GM12891 (cell line): ENCODE results near the gene TNFRSF13B.
A peak's percentile ranks its signal among the peaks of the same experiment; 100 is the strongest.

Experiments
- DNase-seq: peaks from one replicate; pipeline ENCODE4 v3.0.0; 2011; ENCODE audit warnings: low spot score; ENCODE audit not compliant: insufficient read length
- FAIRE-seq: peaks from 2 replicates; lab custom pipeline; 2011; peaks lifted over from hg19 to GRCh38; lab: Jason Lieb, UNC
- PAX5 ChIP-seq: IDR thresholded peaks from 2 replicates; pipeline ENCODE4 v1.6.1; 2011; ENCODE audit warnings: low read length, moderate library complexity, mild to moderate bottlenecking; ENCODE audit not compliant: insufficient read depth, severe bottlenecking
- POLR2A ChIP-seq: IDR thresholded peaks from 2 replicates; pipeline ENCODE4 v1.6.1; 2011; ENCODE audit warnings: low read depth, low read length, control low read depth
- POLR2AphosphoS5 ChIP-seq: IDR thresholded peaks from 2 replicates; pipeline ENCODE4 v1.6.1; 2011; ENCODE audit warnings: low read depth, low read length, control low read depth
- POU2F2 ChIP-seq: IDR thresholded peaks from 2 replicates; pipeline ENCODE4 v1.6.1; 2011; ENCODE audit warnings: low read depth, mild to moderate bottlenecking, control low read depth, low read length, moderate library complexity
- SPI1 ChIP-seq: IDR thresholded peaks from 2 replicates; pipeline ENCODE4 v1.6.1; 2011; ENCODE audit warnings: low read depth, low read length, control low read depth
- TAF1 ChIP-seq: IDR thresholded peaks from 2 replicates; pipeline ENCODE4 v1.6.1; 2011; ENCODE audit warnings: low read depth, low read length, control low read depth

Gene TNFRSF13B

GRCh38 chr17:16916557-16916920 lies 55.4 kb downstream of the TNFRSF13B start:
- DNase-seq (no peak), FAIRE-seq (peak; percentile 20)
- TF ChIP-seq POLR2A, result no peak
- TF ChIP-seq SPI1, result no peak
- no peak for TF ChIP-seq POLR2AphosphoS5
- TF ChIP-seq TAF1, result no peak
- TF ChIP-seq POU2F2, result no peak
- no peak for TF ChIP-seq PAX5

DNA sequence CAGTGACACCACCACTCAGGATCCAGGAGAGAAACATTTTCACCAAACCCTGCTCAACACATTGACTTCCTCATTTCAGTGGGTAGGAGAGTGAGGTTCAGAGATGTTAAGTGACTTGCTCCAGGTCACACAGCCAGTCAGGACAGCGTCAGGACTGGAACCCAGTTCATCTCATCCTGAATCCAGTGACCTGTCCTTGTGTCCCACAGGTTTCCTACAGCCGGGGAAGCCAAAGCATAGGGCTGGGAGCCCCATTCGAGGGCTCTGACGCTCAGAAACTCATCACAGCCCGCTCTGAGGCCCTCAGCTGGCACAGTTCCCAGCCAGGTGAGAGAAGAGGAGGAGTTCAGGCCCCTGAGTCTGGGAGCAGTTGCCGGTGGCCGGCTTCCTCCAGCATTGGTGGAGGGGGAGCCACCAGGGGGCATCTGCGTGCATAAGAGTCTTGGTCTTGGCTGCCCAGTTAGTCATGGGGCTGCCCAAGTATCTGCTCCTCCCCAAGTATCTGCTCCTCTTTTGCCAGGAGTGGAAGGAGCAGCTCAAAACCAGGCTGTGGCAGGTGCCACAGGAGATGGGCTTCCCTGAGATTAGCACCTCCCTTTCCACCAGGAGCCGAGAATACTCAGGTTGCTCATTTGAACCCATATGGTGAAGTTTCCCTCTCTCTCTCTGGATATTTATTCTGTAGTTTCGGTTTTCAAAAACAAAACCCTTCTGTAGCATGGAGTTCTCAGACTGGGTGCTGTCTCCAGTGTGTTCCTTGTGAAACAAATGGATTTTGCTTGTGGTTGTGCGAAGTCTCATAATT lies 56.0 kb downstream of the TNFRSF13B start:
- TF ChIP-seq POLR2AphosphoS5 (no peak), POU2F2 (no peak), SPI1 (peak; percentile 70), PAX5 (no peak), POLR2A (no peak)
- DNase-seq, result peak; percentile 56
- peak; percentile 85 for FAIRE-seq

DNA sequence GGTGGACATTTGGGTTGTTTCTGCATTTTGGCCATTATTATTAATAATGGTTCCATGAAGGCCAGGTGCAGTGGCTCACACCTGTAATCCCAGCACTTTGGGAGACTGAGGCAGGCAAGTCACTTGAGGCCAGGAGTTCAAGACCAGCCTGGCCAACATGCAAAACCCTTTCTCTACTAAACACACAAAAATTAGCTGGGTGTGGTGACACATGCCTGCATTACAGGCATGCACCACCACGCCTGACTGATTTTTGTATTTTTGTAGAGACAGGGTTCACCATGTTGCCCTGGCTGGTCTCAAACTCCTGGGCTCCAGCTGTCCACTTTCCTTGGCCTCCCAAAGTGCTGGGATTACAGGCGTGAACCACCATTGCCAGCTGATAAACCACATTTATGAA lies 58.5 kb downstream of the TNFRSF13B start:
- FAIRE-seq, result peak; percentile 68
- DNase-seq, result no peak
- no peak for TF ChIP-seq PAX5
- TF ChIP-seq SPI1, result no peak
- TF ChIP-seq TAF1, result no peak
- no peak for TF ChIP-seq POLR2AphosphoS5
- no peak for TF ChIP-seq POU2F2
- TF ChIP-seq POLR2A, result no peak

GRCh38 chr17:16912021-16912962 lies 59.6 kb downstream of the TNFRSF13B start:
- TF ChIP-seq POLR2A, result no peak
- TF ChIP-seq POLR2AphosphoS5, result no peak
- no peak for TF ChIP-seq POU2F2
- TF ChIP-seq TAF1, result no peak
- no peak for TF ChIP-seq PAX5
- TF ChIP-seq SPI1, result no peak
- DNase-seq (no peak), FAIRE-seq (no peak)

DNA sequence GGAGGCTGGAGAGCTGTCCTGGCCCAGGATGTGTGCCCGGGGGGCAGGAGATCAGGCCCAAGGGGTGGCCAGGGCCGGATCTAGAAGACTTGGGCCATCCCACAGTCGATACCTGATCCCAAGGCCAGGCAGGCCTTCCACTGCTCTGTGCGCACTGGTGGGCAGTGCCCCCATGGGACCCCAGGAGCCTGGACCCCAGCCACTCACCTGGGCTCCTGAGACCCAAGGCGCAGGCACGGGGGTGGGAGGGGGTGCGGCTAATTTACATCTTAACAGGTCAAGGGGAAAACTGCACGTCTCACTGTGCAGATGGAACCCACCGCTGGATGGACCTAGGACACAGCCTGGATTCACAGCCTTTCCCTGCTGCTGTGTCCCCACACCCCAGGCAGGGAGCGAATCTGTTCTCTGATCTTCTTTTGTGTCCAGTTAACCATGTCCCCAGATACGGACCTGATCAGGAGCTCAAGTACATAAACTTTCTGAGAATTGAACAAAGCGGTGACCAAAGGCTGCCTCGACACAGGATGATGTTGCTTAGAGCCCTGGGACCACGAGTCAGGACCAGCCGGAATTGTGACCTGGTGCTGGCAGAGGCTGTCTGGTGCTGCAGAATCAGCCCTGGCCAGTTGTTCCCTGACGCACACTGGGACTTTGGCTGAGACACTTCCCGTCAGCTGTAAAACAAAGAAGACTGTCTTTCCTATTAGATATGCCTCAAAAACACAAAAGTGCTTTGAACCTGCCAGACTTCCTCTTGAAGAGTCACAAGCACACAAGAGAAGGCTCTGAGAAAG lies 60.6 kb downstream of the TNFRSF13B start:
- TF ChIP-seq POLR2AphosphoS5 (no peak), POU2F2 (no peak), POLR2A (no peak), TAF1 (no peak), PAX5 (no peak), SPI1 (no peak)
- DNase-seq (no peak), FAIRE-seq (peak; percentile 51)

DNA sequence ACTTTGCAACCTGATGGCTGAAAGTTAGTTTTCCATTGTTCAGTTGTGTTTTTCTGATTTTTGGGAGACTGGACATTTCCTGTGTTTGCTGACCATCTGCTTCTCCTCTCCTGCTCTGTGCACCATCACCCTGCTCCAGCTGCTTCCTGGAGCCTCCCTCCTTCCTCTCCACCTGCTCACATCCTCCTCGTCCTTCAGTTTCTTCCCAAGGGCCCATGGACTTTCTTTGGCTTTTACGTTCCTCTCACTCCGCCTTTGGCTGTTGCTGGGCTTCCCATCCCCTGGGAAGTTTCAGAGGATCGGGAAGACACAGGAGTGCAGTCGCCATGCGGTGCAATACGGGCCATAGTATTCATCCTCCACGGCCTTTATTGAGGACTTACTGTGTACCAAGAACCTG lies 61.6 kb downstream of the TNFRSF13B start:
- FAIRE-seq (no peak), DNase-seq (no peak)
- TF ChIP-seq POLR2A (no peak), POLR2AphosphoS5 (no peak), SPI1 (no peak), TAF1 (no peak), POU2F2 (no peak), PAX5 (no peak)

DNA sequence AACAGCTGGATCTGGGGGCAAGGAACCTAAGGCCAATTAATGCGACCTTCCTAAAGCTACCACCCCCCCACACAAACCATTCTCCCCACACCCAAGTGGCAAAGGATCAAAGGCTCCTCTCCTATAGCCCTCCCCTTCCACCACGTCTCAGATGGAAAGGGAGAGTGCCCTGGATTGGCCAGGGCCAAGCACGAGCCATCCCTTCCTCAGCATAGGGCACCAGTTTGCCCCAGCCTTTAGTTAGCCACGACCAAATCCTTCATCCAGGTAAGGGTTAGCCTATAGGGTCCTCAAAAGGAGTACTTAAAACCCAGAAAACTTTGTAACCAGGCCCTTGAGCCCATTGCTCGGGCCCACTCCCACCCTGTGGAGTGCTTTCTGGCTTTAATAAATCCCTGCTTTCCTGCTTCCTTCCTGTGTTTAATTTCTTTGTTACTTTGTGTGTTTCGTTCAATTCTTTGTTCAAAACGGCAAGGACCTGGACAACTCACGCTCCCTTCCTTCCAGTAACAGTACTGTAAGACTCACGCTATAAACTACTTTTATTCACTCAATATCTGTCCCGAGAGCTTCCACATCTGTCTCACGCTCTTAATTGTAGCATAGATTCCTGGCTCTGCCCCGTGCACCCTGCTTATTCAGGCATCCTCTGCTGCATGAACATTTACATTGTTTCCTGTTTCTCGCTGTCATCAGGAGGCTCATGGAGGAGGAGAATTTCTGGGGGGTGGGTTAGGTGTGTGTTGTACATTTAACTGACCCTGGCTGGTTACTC lies 62.3 kb downstream of the TNFRSF13B start:
- DNase-seq, result no peak
- FAIRE-seq, result peak; percentile 69
- TF ChIP-seq POLR2A (no peak), SPI1 (no peak), TAF1 (no peak), POLR2AphosphoS5 (no peak), PAX5 (no peak), POU2F2 (no peak)

GRCh38 chr17:16908273-16908672 lies 63.6 kb downstream of the TNFRSF13B start:
- DNase-seq (no peak), FAIRE-seq (no peak)
- TF ChIP-seq SPI1 (no peak), TAF1 (no peak), POLR2AphosphoS5 (no peak), POU2F2 (no peak)

DNA sequence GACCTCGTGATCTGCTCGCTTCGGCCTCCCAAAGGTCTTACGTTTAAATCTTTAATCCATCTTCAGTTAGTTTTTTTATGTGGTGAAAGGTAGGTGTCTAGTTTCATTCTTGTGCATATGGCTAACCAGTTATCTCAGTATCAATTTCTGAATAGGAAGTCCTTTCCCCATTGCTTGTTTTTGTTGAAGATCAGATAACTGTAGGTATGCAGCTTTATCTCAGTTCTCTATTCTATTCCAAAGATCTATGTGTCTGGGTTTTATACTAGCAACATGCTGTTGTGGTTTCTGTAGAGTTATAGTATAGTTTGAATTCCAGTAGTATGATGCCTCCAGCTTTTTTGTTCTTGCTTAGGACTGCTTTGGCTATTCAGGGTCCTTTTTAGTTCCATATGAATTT lies 65.2 kb downstream of the TNFRSF13B start:
- FAIRE-seq (no peak), DNase-seq (no peak)
- no peak for TF ChIP-seq POLR2A
- TF ChIP-seq SPI1, result peak; percentile 66
